Measurements from ENCODE around the gene CAPZB. TPM values are rescaled to one million over a fixed set of nuclear protein-coding genes. Genes with fewer than 3 reads are reported as not detected.
A peak's percentile ranks its signal among the peaks of the same experiment; 100 is the strongest.

Gene CAPZB
- polyA plus RNA-seq, 2 of the 4 experiments (the other 2 are of a cell fraction), result 133 to 296 TPM

DNA sequence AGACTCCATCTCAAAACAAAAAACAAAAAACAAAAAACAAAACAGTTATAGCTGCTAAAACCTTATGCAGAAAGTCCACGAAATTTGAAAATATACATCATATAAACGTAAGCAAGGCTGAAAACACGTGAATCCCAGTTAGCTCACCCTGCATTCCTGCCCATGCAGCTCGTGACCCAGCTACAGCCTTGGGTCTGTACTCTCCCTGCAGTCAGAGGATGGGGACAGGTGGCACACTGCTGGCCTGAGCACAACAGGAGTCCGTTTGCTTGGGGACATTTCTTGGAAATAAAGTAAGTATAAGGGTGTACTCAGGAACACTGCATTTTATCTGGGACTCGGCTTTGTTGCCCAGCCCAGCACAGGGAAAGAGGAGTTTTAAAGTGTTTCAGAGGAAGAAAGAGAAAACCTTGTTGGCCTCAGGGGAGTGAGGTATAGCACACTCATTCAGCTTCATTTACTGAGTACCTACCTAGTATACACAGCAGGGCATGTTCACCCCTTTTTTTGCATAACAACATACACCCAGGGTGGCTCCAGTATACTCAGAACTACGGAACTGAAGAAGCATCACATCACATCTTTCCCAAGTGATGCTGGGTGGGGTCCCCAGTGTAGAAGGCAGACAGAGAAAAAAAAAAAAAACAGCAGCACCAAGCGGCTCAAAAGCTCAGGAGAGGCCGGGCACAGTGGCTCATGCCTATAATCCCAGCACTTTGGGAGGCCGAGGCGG is 44.1 kb downstream of the CAPZB start:
- POLR2A ChIA-PET, result no interaction called here
- TF ChIP-seq CTCF (IDR thresholded peaks at IDR 0.05), result no peak
- TF ChIP-seq RCOR1 (IDR thresholded peaks at IDR 0.05; ENCODE audit: low read depth, low read length), result no peak
- TF ChIP-seq EHF (CRISPR knock-in tag; IDR thresholded peaks at IDR 0.05), result no peak
- TF ChIP-seq ZC3H11A (IDR thresholded peaks at IDR 0.05), result no peak
- TF ChIP-seq ZFP36 (IDR thresholded peaks at IDR 0.05; ENCODE audit: borderline replicate concordance, partially characterized antibody), result no peak
- no peak for TF ChIP-seq CBX2 (IDR thresholded peaks at IDR 0.05; ENCODE audit: borderline replicate concordance, low read depth)
- TF ChIP-seq ESRRA (IDR thresholded peaks at IDR 0.05; ENCODE audit: borderline replicate concordance, low read length), result no peak
- TF ChIP-seq JUN (IDR thresholded peaks at IDR 0.05), result no peak
- TF ChIP-seq TP53 (CRISPR knock-in tag; IDR thresholded peaks at IDR 0.05), result no peak
- TF ChIP-seq CHD4 (IDR thresholded peaks at IDR 0.05; ENCODE audit: borderline replicate concordance), result no peak
- TF ChIP-seq, protein P1, sequence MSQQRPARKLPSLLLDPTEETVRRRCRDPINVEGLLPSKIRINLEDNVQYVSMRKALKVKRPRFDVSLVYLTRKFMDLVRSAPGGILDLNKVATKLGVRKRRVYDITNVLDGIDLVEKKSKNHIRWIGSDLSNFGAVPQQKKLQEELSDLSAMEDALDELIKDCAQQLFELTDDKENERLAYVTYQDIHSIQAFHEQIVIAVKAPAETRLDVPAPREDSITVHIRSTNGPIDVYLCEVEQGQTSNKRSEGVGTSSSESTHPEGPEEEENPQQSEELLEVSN (IDR thresholded peaks at IDR 0.05; ENCODE audit: borderline replicate concordance, low read depth), result no peak
- no peak for TF ChIP-seq MYC (IDR thresholded peaks at IDR 0.05; ENCODE audit: borderline replicate concordance, low read length)
- TF ChIP-seq POLR2A (IDR thresholded peaks at IDR 0.05; ENCODE audit: low read length), result no peak
- no peak for TF ChIP-seq HOXA7 (CRISPR knock-in tag; IDR thresholded peaks at IDR 0.05)
- TF ChIP-seq RARB (CRISPR knock-in tag; IDR thresholded peaks at IDR 0.05), result no peak
- H3K27ac ChIP-seq, result peak overlapping the region; percentile 58
- WGBS (ENCODE audit: missing lambda C conversion rate), result 65% methylated on average over 11 of the region's 11 CpGs
- ATAC-seq (peak in 1 of 2 experiments; percentile 12; a peak in 1 of 6 replicates), DNase-seq (ENCODE audit: low read depth in 1 of 2, low spot score in 1 of 2) (no peak), FAIRE-seq (no peak)
- peaks cover 80% of the 10 kb centered on the region for H3K4me1 ChIP-seq
- no peaks in the 10 kb centered on the region for H3K9me3 ChIP-seq
- CTCF ChIA-PET, result interaction anchor here (1.0 to 1.5 kb wide), 3 partner anchors 48 to 210 kb away, joined by 3 to 4 read pairs (median 3); no protein-coding TSS in a partner anchor
- peak overlapping the region; percentile 72 for H3K4me2 ChIP-seq
- no peak overlapping the region for H3K4me3 ChIP-seq

GRCh38 chr1:19439464-19440171 is 45.7 kb downstream of the CAPZB start:
- ATAC-seq (peak; percentile 47 to 48; a peak in 3 of 6 replicates), DNase-seq (ENCODE audit: low read depth in 1 of 2, low spot score in 1 of 2) (peak in 1 of 2 experiments; percentile 25), FAIRE-seq (no peak)
- CTCF ChIA-PET, result interaction anchor here (1.1 to 1.6 kb wide), 2 partner anchors 49 to 211 kb away, joined by 3 read pairs; no protein-coding TSS in a partner anchor
- Histone ChIP-seq H3K9me3 (no peaks in the 10 kb centered on the region), H3K27ac (peak overlapping the region; percentile 38 to 68; a peak in 3 of 6 replicates), H3K4me1 (peaks cover 78% of the 10 kb centered on the region), H3K4me2 (peak overlapping the region; percentile 72), H3K4me3 (no peak overlapping the region)
- TF ChIP-seq RAD21 (conservative IDR thresholded peaks at IDR 0.05 in 1 of 2, IDR thresholded peaks at IDR 0.05 in 1 of 2) (peak in 1 of 2 experiments; percentile 43; a peak in 2 of 5 replicates), CBX8 (IDR thresholded peaks at IDR 0.05) (no peak)
- POLR2A ChIA-PET, result no interaction called here
- WGBS (ENCODE audit: missing lambda C conversion rate), result 88% methylated on average over 13 of the region's 13 CpGs

DNA sequence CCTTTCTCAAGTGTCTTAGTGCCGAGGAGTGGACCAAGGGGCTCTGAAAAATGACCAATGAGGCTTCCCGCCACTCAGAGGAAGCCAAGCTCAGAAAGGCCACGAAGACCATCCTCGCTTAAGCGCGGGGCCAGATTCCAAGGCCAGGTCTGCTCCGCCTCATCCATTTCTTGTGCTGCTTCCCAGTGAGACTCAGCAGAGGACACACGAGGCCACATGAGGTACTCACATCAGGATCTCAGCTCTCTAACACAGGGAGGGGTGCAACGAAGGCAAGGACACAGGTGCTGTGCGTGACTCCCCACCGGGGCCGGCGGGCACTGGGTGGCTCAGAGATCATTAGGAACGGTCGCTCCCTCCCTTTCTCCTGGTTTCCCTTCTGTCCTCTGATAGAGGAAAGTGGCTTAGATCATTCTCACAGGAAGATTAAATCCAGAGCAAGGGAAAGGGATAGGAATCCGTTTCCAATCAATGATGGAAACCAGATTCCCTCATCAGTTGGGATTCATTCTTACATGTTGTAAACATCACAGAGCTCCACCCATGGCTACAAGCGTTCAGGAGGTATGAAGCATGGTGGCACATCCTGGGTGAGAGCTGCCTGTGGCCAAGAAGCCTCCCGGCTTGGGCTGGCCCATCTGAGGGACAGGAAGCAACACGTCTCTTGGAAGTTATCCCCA is 46.7 kb downstream of the CAPZB start:
- Histone ChIP-seq H3K4me2 (no peak overlapping the region), H3K9me3 (no peaks in the 10 kb centered on the region), H3K4me1 (peaks cover 68% of the 10 kb centered on the region), H3K27ac (no peak overlapping the region), H3K4me3 (no peak overlapping the region)
- 91% methylated on average over 17 of the region's 19 CpGs for WGBS (ENCODE audit: missing lambda C conversion rate)
- ChIA-PET CTCF (interaction anchor here (0.6 to 1.6 kb wide), 4 partner anchors 11 to 214 kb away, joined by 3 read pairs; no protein-coding TSS in a partner anchor), POLR2A (no interaction called here)
- ATAC-seq, result no peak
- DNase-seq (ENCODE audit: low read depth in 1 of 2, low spot score in 1 of 2), result no peak
- FAIRE-seq, result no peak
- TF ChIP-seq CBX2 (IDR thresholded peaks at IDR 0.05; ENCODE audit: borderline replicate concordance, low read depth) (no peak), MAX (IDR thresholded peaks at IDR 0.05) (no peak), NFE2L2 (conservative IDR thresholded peaks at IDR 0.05; ENCODE audit: low read length) (no peak), HOXB13 (CRISPR knock-in tag; IDR thresholded peaks at IDR 0.05; ENCODE audit: low read depth) (no peak), ELK1 (IDR thresholded peaks at IDR 0.05; ENCODE audit: low read depth, low read length) (no peak), RFX5 (IDR thresholded peaks at IDR 0.05) (no peak), RNF2 (IDR thresholded peaks at IDR 0.05; ENCODE audit: borderline replicate concordance, low read depth) (no peak), ESRRA (IDR thresholded peaks at IDR 0.05; ENCODE audit: borderline replicate concordance, low read length) (no peak), CHD2 (IDR thresholded peaks at IDR 0.05; ENCODE audit: low read length, partially characterized antibody) (no peak), BCL3 (IDR thresholded peaks at IDR 0.05) (no peak)
- TF ChIP-seq, protein P1 (IDR thresholded peaks at IDR 0.05; ENCODE audit: borderline replicate concordance, low read depth), result no peak

All from A549 (cell line).